H1 (cell line): Measurements from ENCODE around the gene TRIM24. TPM values are rescaled to one million over a fixed set of nuclear protein-coding genes. Genes with fewer than 3 reads are reported as not detected.

ENCODE experiments used
- CTCF ChIA-PET: fragments of 300-600 bp; sonication (Branson Sonifier 250); formaldehyde crosslinking; loops from one replicate; lab custom pipeline; 2021; ENCODE audit not compliant: partially characterized antibody; lab: Charles Lee
- POLR2A ChIA-PET: fragments of 300-600 bp; sonication (Branson Sonifier 250); formaldehyde crosslinking; loops from one replicate; lab custom pipeline; 2021; ENCODE audit warnings: inconsistent platforms; ENCODE audit not compliant: partially characterized antibody; lab: Charles Lee
- DNase-seq, 2 experiments: peaks; one replicate each; pipeline versions ENCODE4 v3.0.0 to v3.0.0-alpha.2; 2010 to 2022; ENCODE audit warnings: low spot score in 2 of 2, low read depth in 1 of 2, mixed read lengths in 1 of 2
- FAIRE-seq: peaks from 2 replicates; lab custom pipeline; 2011; peaks lifted over from hg19 to GRCh38; lab: Jason Lieb, UNC
- H2AFZ ChIP-seq: 2 replicates; pipeline ENCODE4 v1.8.1; 2012; ENCODE audit warnings: low read length, inconsistent platforms
- H2AK5ac ChIP-seq: 2 replicates; pipeline ENCODE4 v1.6.1; 2013; ENCODE audit warnings: low read depth, low read length
- H2BK120ac ChIP-seq: replicated peaks from 2 replicates; pipeline ENCODE3; 2013; ENCODE audit warnings: low read depth, low read length, inconsistent platforms
- H2BK12ac ChIP-seq: 2 replicates; pipeline ENCODE4 v1.6.1; 2013; ENCODE audit warnings: low read depth, low read length
- H2BK15ac ChIP-seq: 2 replicates; pipeline ENCODE4 v1.6.1; 2013; ENCODE audit warnings: low read length
- H2BK20ac ChIP-seq: 2 replicates; pipeline ENCODE4 v1.6.1; 2013; ENCODE audit warnings: low read length
- H2BK5ac ChIP-seq: 2 replicates; pipeline ENCODE4 v1.6.1; 2013; ENCODE audit warnings: low read depth, low read length
- H3K14ac ChIP-seq: 2 replicates; pipeline ENCODE4 v1.6.1; 2013; ENCODE audit warnings: inconsistent platforms; ENCODE audit not compliant: insufficient read length
- H3K18ac ChIP-seq: 2 replicates; pipeline ENCODE4 v1.6.1; 2013; ENCODE audit warnings: low read length; ENCODE audit errors: extremely low read depth
- H3K23ac ChIP-seq: 2 replicates; pipeline ENCODE4 v1.6.1; 2013; ENCODE audit warnings: inconsistent platforms; ENCODE audit not compliant: insufficient read length
- H3K23me2 ChIP-seq: 2 replicates; pipeline ENCODE4 v1.6.1; 2013; ENCODE audit warnings: low read depth, low read length
- H3K27ac ChIP-seq: 2 replicates; pipeline ENCODE4 v1.6.1; 2011; ENCODE audit warnings: low read depth, low read length, inconsistent platforms
- H3K27me3 ChIP-seq, 4 experiments: replicated peaks in 1 of 4; 1 replicate in 1 of 4; 2 replicates in 3 of 4; pipeline versions ENCODE4 v1.6.1 to v1.8.1; 2011 to 2013; ENCODE audit warnings: low read length in 3 of 4, mild to moderate bottlenecking in 3 of 4, inconsistent platforms in 2 of 4, mixed read lengths in 2 of 4, moderate library complexity in 1 of 4; ENCODE audit not compliant: control insufficient read depth in 3 of 4, insufficient read depth in 3 of 4; ENCODE audit errors: extremely low read depth in 1 of 4
- H3K36me3 ChIP-seq, 4 experiments: 2 replicates each; pipeline versions ENCODE4 v1.6.1 to v1.8.1; 2011 to 2013; ENCODE audit warnings: mild to moderate bottlenecking in 4 of 4, low read length in 3 of 4, moderate library complexity in 2 of 4, control low read depth in 1 of 4, inconsistent platforms in 1 of 4; ENCODE audit not compliant: insufficient read depth in 4 of 4, control insufficient read depth in 2 of 4
- H3K4ac ChIP-seq: replicated peaks from 2 replicates; pipeline ENCODE3; 2013; ENCODE audit warnings: low read length, low read depth, mixed read lengths, inconsistent platforms; ENCODE audit not compliant: insufficient read length
- H3K4me1 ChIP-seq, 4 experiments: replicated peaks in 1 of 4; 1 replicate in 1 of 4; 2 replicates in 3 of 4; pipeline versions ENCODE4 v1.6.1 to v1.8.1; 2011 to 2013; ENCODE audit warnings: low read length in 3 of 4, inconsistent platforms in 2 of 4, mixed read lengths in 1 of 4; ENCODE audit not compliant: insufficient read depth in 4 of 4, control insufficient read depth in 3 of 4
- H3K4me2 ChIP-seq, 2 experiments: 2 replicates each; pipeline versions ENCODE4 v1.6.1 to v1.8.1; 2011 to 2013; ENCODE audit warnings: low read depth in 2 of 2, low read length in 2 of 2, control low read depth in 1 of 2, inconsistent platforms in 1 of 2, mild to moderate bottlenecking in 1 of 2; ENCODE audit not compliant: insufficient read depth in 1 of 2
- H3K4me3 ChIP-seq, 4 experiments: fragments of 200-600, 300-600 bp in 1 of 4; sonication (generic), shearing (Covaris generic), sonication (Bioruptor Twin) in 1 of 4; 2 replicates each; pipeline versions ENCODE4 v1.5.1 to v1.8.1; 2011 to 2016; ENCODE audit warnings: low read length in 4 of 4, low read depth in 3 of 4, control low read depth in 2 of 4, inconsistent platforms in 2 of 4, mild to moderate bottlenecking in 2 of 4, mixed read lengths in 1 of 4, moderate library complexity in 1 of 4; ENCODE audit not compliant: insufficient read depth in 2 of 4; ENCODE audit errors: extremely low read depth in 1 of 4
- H3K56ac ChIP-seq: replicated peaks from 2 replicates; pipeline ENCODE3; 2013; ENCODE audit warnings: low read depth, mild to moderate bottlenecking, mixed read lengths, low read length, inconsistent platforms; ENCODE audit not compliant: insufficient read length
- H3K79me1 ChIP-seq: 2 replicates; pipeline ENCODE4 v1.6.1; 2013; ENCODE audit warnings: low read depth, low read length, control low read depth
- H3K79me2 ChIP-seq, 2 experiments: 2 replicates each; pipeline versions ENCODE4 v1.6.1 to v1.8.1; 2012 to 2013; ENCODE audit warnings: low read length in 2 of 2, mild to moderate bottlenecking in 2 of 2, inconsistent platforms in 1 of 2; ENCODE audit not compliant: insufficient read depth in 2 of 2, control insufficient read depth in 1 of 2
- H3K9ac ChIP-seq, 4 experiments: replicated peaks in 1 of 4; 1 replicate in 1 of 4; 2 replicates in 3 of 4; pipeline versions ENCODE4 v1.6.1 to v1.8.1; 2011 to 2013; ENCODE audit warnings: low read depth in 3 of 4, low read length in 3 of 4, control low read depth in 2 of 4, mild to moderate bottlenecking in 2 of 4, moderate library complexity in 2 of 4, inconsistent platforms in 1 of 4; ENCODE audit errors: extremely low read depth in 1 of 4
- H3K9me3 ChIP-seq, 2 experiments: 2 replicates each; pipeline versions ENCODE4 v1.6.1 to v1.8.1; 2012 to 2013; ENCODE audit warnings: mild to moderate bottlenecking in 2 of 2, moderate library complexity in 2 of 2, control low read depth in 1 of 2, inconsistent platforms in 1 of 2, low read depth in 1 of 2, low read length in 1 of 2, mixed read lengths in 1 of 2; ENCODE audit not compliant: insufficient read depth in 2 of 2
- H4K20me1 ChIP-seq, 2 experiments: replicated peaks in 1 of 2; 2 replicates each; pipeline versions ENCODE3 to v1.8.1; 2011 to 2013; ENCODE audit warnings: inconsistent platforms in 2 of 2, low read length in 2 of 2, mild to moderate bottlenecking in 1 of 2; ENCODE audit not compliant: insufficient read depth in 2 of 2, control insufficient read depth in 1 of 2
- H4K5ac ChIP-seq: 2 replicates; pipeline ENCODE4 v1.6.1; 2013; ENCODE audit warnings: low read length, low read depth, mixed read lengths, inconsistent platforms; ENCODE audit not compliant: insufficient read length
- H4K8ac ChIP-seq: 2 replicates; pipeline ENCODE4 v1.8.0; 2013; ENCODE audit warnings: mild to moderate bottlenecking, moderate library complexity, low read length, inconsistent platforms; ENCODE audit not compliant: insufficient read depth; ENCODE audit errors: extremely low read depth
- H4K91ac ChIP-seq: replicated peaks from 2 replicates; pipeline ENCODE3; 2013; ENCODE audit warnings: low read length, mixed read lengths, inconsistent platforms; ENCODE audit not compliant: insufficient read length
- BACH1 ChIP-seq: IDR thresholded peaks from 2 replicates; pipeline ENCODE4 v1.6.1; 2012; ENCODE audit warnings: low read length, improper control_type of control experiment
- CBX5 ChIP-seq: fragments of 300-800, 300-1000 bp; sonication (generic); IDR thresholded peaks from 2 replicates; pipeline ENCODE4 v1.7.1; 2016; ENCODE audit warnings: antibody characterized with exemption, low read length, low read depth
- CHD1 ChIP-seq: IDR thresholded peaks from 2 replicates; pipeline ENCODE4 v1.6.1; 2012; ENCODE audit warnings: low read depth, low read length, improper control_type of control experiment
- HDAC6 ChIP-seq: IDR thresholded peaks from one replicate; pipeline ENCODE4 v1.7.1; 2012; ENCODE audit warnings: low read depth, mild to moderate bottlenecking, inconsistent platforms, low read length, moderate library complexity
- KDM5A ChIP-seq: fragments of 200-600 bp; IDR thresholded peaks from 2 replicates; pipeline ENCODE4 v1.7.1; 2012; ENCODE audit warnings: mild to moderate bottlenecking, low read length, inconsistent platforms, mixed read lengths
- POLR2AphosphoS5 ChIP-seq: IDR thresholded peaks from 2 replicates; pipeline ENCODE4 v1.6.1; 2011; ENCODE audit warnings: low read depth, low read length
- SP1 ChIP-seq: IDR thresholded peaks from 2 replicates; pipeline ENCODE4 v1.6.1; 2011; ENCODE audit warnings: low read depth, low read length
- SUZ12 ChIP-seq: fragments of 200-600 bp; sonication (generic); IDR thresholded peaks from 2 replicates; pipeline ENCODE4 v1.6.1; 2012; ENCODE audit warnings: mild to moderate bottlenecking, inconsistent platforms, low read length, moderate library complexity, mixed read lengths
- TAF7 ChIP-seq: optimal IDR thresholded peaks from 2 replicates; pipeline ENCODE3; 2011; ENCODE audit warnings: low read depth, mild to moderate bottlenecking, inconsistent platforms, low read length, moderate library complexity, borderline replicate concordance
- ZNF274 ChIP-seq: IDR thresholded peaks from 2 replicates; pipeline ENCODE4 v1.7.0; 2012; ENCODE audit warnings: low read length, borderline replicate concordance; ENCODE audit errors: extremely low read depth
- whole genome bisulfite sequencing, 2 experiments: shearing (Covaris generic) in 1 of 2; methylation state at CpG; one replicate each; pipeline versions ENCODE4 v1.1.6 to v1.1.7; 2013 to 2015; ENCODE audit warnings: low lambda C conversion rate in 2 of 2, mixed read lengths in 2 of 2, inconsistent platforms in 1 of 2, low coverage in 1 of 2, missing lambda C conversion rate in 1 of 2; ENCODE audit not compliant: insufficient replicate concordance in 2 of 2, insufficient coverage in 1 of 2, insufficient read length in 1 of 2; ENCODE audit errors: extremely low coverage in 1 of 2, missing lambda C conversion rate in 1 of 2; 5-methylcytosine and 5-hydroxymethylcytosine counted together
- polyA plus RNA-seq, 7 experiments: library from polyadenylated mRNA; depleted of rRNA in 3 of 7; stranded (reverse) in 5 of 7; unstranded in 2 of 7; fragments of >200 nt in 5 of 7; fragments of 200-250 nt in 2 of 7; gene quantifications; 1 replicate in 5 of 7; 2 replicates in 1 of 7; 4 replicates in 1 of 7; pipeline versions ENCODE4 v1.2.1 to v1.2.3, GENCODE V29; 2011 to 2013; ENCODE audit warnings: missing spikeins in 2 of 7, mixed read lengths in 2 of 7
- total RNA-seq: library from RNA; stranded (reverse); fragmentation: NEBNext Ultra II Directional; extraction: Animal tissue kit (Norgen Biotek cat#: 25700); gene quantifications from 2 replicates; pipeline ENCODE4 v1.2.1, GENCODE V29; 2021
- TF ChIP-seq, protein P1 (sequence below): IDR thresholded peaks from 2 replicates; pipeline ENCODE4 v1.6.1; 2011; ENCODE audit warnings: low read length, improper control_type of control experiment

TRIM24 gene
- total and polyA plus RNA-seq, 2 of the 8 experiments (the other 6 are each of a cell fraction or from before 2014, with no cell fraction given): 67.6 to 149 TPM

DNA sequence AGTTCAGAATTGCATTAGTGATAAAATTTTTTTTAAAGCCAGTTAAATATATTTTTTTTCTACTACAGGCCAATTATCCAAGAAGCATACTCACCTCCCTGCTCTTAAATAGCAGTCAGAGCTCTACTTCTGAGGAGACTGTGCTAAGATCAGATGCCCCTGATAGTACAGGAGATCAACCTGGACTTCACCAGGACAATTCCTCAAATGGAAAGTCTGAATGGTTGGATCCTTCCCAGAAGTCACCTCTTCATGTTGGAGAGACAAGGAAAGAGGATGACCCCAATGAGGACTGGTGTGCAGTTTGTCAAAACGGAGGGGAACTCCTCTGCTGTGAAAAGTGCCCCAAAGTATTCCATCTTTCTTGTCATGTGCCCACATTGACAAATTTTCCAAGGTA lies 119.1 kb downstream of the TRIM24 start:
- no peaks in the 10 kb centered on the region for H3K79me1 ChIP-seq
- H4K20me1 ChIP-seq: peaks cover 0 to 1% of the 10 kb centered on the region in 2 experiments
- no peak overlapping the region for H2AK5ac ChIP-seq
- no peak overlapping the region for H4K91ac ChIP-seq
- no peaks in the 10 kb centered on the region; the same call in 1 of the 2 replicates for H3K23me2 ChIP-seq
- no peak overlapping the region for H3K4me2 ChIP-seq
- no peak overlapping the region for H3K18ac ChIP-seq
- no peak overlapping the region for H2BK20ac ChIP-seq
- no peak overlapping the region for H2BK5ac ChIP-seq
- DNase-seq (no peak), FAIRE-seq (no peak)
- no peak overlapping the region for H3K4ac ChIP-seq
- ChIA-PET CTCF (interaction anchor here (0.8 kb wide), 1 partner anchor 19 kb away, joined by 3 read pairs; no protein-coding TSS in a partner anchor), POLR2A (no interaction called here)
- no peak overlapping the region for H2AFZ ChIP-seq
- no peak overlapping the region for H3K4me3 ChIP-seq
- peaks cover 0 to 5% of the 10 kb centered on the region in 2 experiments; a peak in 1 of 4 replicates for H3K79me2 ChIP-seq
- no peak overlapping the region for H2BK12ac ChIP-seq
- no peak overlapping the region for H2BK15ac ChIP-seq
- TF ChIP-seq CBX5 (no peak), ZNF274 (no peak), CHD1 (no peak), HDAC6 (no peak), SUZ12 (no peak), SP1 (no peak), TAF7 (no peak), KDM5A (no peak), BACH1 (no peak), POLR2AphosphoS5 (no peak)
- TF ChIP-seq, protein P1, sequence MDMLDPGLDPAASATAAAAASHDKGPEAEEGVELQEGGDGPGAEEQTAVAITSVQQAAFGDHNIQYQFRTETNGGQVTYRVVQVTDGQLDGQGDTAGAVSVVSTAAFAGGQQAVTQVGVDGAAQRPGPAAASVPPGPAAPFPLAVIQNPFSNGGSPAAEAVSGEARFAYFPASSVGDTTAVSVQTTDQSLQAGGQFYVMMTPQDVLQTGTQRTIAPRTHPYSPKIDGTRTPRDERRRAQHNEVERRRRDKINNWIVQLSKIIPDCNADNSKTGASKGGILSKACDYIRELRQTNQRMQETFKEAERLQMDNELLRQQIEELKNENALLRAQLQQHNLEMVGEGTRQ: no peak
- no peaks in the 10 kb centered on the region for H3K27me3 ChIP-seq
- H2BK120ac ChIP-seq: no peak overlapping the region
- no peak overlapping the region for H4K8ac ChIP-seq
- H3K27ac ChIP-seq: no peak overlapping the region
- H4K5ac ChIP-seq: no peak overlapping the region
- 80% methylated on average over 1 of the region's 1 CpG; no CpG with 5 or more reads in 1 of the 2 experiments for WGBS, 2 experiments
- no peak overlapping the region for H3K14ac ChIP-seq
- peaks cover 21 to 98% (median 66%) of the 10 kb centered on the region in 4 experiments for H3K36me3 ChIP-seq
- no peaks in the 10 kb centered on the region for H3K9me3 ChIP-seq
- no peak overlapping the region for H3K56ac ChIP-seq
- H3K9ac ChIP-seq: no peak overlapping the region
- H3K23ac ChIP-seq: no peak overlapping the region
- 0 out of 7 replicates have a peak, but pooled peaks cover 0 to 2% (median 0%) of the 10 kb centered on the region in 4 experiments for H3K4me1 ChIP-seq
